Measurements from ENCODE around the gene NHLH1.
"Not testable (repeated sequence)": the region's sequence is repeated elsewhere in the genome, so short reads cannot be mapped to it uniquely, and the experiment has no call there.

Gene NHLH1

DNA sequence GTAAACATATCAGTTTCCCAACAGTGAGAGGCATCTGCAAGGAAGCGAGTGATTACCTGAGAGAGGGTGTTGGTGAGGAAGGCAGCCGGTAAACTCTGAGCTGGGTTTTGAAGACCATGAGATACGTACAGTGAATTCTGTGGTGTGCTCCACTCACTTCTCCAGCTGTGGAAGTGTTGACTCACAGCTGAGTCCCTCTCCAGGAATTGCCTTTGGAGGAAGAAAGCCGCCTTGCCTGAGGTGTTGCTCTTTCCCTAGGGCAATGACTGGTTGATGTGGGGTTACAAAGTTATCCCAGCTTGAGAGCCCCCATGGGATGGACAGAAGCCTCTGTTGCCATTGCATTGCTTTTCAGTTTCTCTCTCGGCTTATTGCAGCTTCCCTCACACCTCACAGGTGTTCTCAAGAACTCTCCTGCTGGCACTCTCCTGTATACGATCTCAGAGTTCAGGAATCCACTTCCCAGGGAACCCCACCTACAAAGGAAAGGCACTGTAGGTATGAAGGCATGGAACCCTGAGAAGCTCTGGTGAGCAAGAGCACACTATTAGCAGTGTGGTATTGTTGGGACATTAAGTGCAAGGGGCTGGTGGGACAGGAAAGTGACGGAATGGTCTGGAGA is 10.8 kb downstream of the NHLH1 start:
- H3F3A ChIP-seq (ENCODE audit: insufficient read depth, low read length), result no peaks in the 10 kb centered on the region
- H3K4me3 ChIP-seq (ENCODE audit: low read depth, low read length, poor library complexity, severe bottlenecking), result no peak overlapping the region
- H3K9ac ChIP-seq (ENCODE audit: low read length), result no peak overlapping the region
- no peaks in the 10 kb centered on the region for H3K27me3 ChIP-seq (ENCODE audit: insufficient read depth, low read length)
- H3K4me1 ChIP-seq (ENCODE audit: insufficient read depth, low read length, severe bottlenecking), result peaks cover 16% of the 10 kb centered on the region
- no peaks in the 10 kb centered on the region for H3K9me2 ChIP-seq (ENCODE audit: low read depth, low read length)
- no peak overlapping the region for H2AFZ ChIP-seq (ENCODE audit: low read length)
- no peaks in the 10 kb centered on the region for H4K20me1 ChIP-seq (ENCODE audit: insufficient read depth, low read length)
- no peaks in the 10 kb centered on the region for H3K79me2 ChIP-seq (ENCODE audit: insufficient read depth, low read length)
- no peak overlapping the region for H3K27ac ChIP-seq (ENCODE audit: low read depth, low read length, poor library complexity, severe bottlenecking)
- no peaks in the 10 kb centered on the region for H3K9me3 ChIP-seq (ENCODE audit: low read length)
- H3K4me2 ChIP-seq (ENCODE audit: low read length), result no peak overlapping the region
- TF ChIP-seq CTCF (IDR thresholded peaks at IDR 0.05; ENCODE audit: low read length), result no peak
- TF ChIP-seq EZH2 (IDR thresholded peaks at IDR 0.05; ENCODE audit: borderline replicate concordance, low read length), result no peak
- no peaks in the 10 kb centered on the region for H3K36me3 ChIP-seq (ENCODE audit: insufficient read depth, low read length)

- H3K27me3 ChIP-seq (ENCODE audit: insufficient read depth, low read length); H4K20me1 ChIP-seq (ENCODE audit: insufficient read depth, low read length); H3K9me2 ChIP-seq (ENCODE audit: low read depth, low read length); H3K4me1 ChIP-seq (ENCODE audit: insufficient read depth, low read length, severe bottlenecking); H3K36me3 ChIP-seq (ENCODE audit: insufficient read depth, low read length); H3K27ac ChIP-seq (ENCODE audit: low read depth, low read length, poor library complexity, severe bottlenecking); H3K9me3 ChIP-seq (ENCODE audit: low read length); H3K9ac ChIP-seq (ENCODE audit: low read length); H2AFZ ChIP-seq (ENCODE audit: low read length); H3K4me3 ChIP-seq (ENCODE audit: low read depth, low read length, poor library complexity, severe bottlenecking); H3K79me2 ChIP-seq (ENCODE audit: insufficient read depth, low read length); H3F3A ChIP-seq (ENCODE audit: insufficient read depth, low read length); H3K4me2 ChIP-seq (ENCODE audit: low read length): not testable (repeated sequence)
Measured at GRCh38 chr1:160384812-160385211, 17.9 kb downstream of the NHLH1 start.

- H3K4me3 ChIP-seq (ENCODE audit: low read depth, low read length, poor library complexity, severe bottlenecking); H3K9me3 ChIP-seq (ENCODE audit: low read length); H4K20me1 ChIP-seq (ENCODE audit: insufficient read depth, low read length); H3K4me1 ChIP-seq (ENCODE audit: insufficient read depth, low read length, severe bottlenecking); H3K27me3 ChIP-seq (ENCODE audit: insufficient read depth, low read length); H3F3A ChIP-seq (ENCODE audit: insufficient read depth, low read length); H3K9me2 ChIP-seq (ENCODE audit: low read depth, low read length); H2AFZ ChIP-seq (ENCODE audit: low read length); H3K9ac ChIP-seq (ENCODE audit: low read length); H3K36me3 ChIP-seq (ENCODE audit: insufficient read depth, low read length); H3K79me2 ChIP-seq (ENCODE audit: insufficient read depth, low read length); H3K4me2 ChIP-seq (ENCODE audit: low read length); H3K27ac ChIP-seq (ENCODE audit: low read depth, low read length, poor library complexity, severe bottlenecking): not testable (repeated sequence)
Measured at GRCh38 chr1:160388406-160388805, 21.5 kb downstream of the NHLH1 start.

GRCh38 chr1:160394673-160395072 is 27.8 kb downstream of the NHLH1 start:
- H4K20me1 ChIP-seq (ENCODE audit: insufficient read depth, low read length), result no peaks in the 10 kb centered on the region
- TF ChIP-seq CTCF (IDR thresholded peaks at IDR 0.05; ENCODE audit: low read length) (no peak), EZH2 (IDR thresholded peaks at IDR 0.05; ENCODE audit: borderline replicate concordance, low read length) (no peak)
- no peak overlapping the region for H3K9ac ChIP-seq (ENCODE audit: low read length)
- H3K9me3 ChIP-seq (ENCODE audit: low read length), result no peaks in the 10 kb centered on the region
- H3K27ac ChIP-seq (ENCODE audit: low read depth, low read length, poor library complexity, severe bottlenecking), result no peak overlapping the region
- H3K9me2 ChIP-seq (ENCODE audit: low read depth, low read length), result no peaks in the 10 kb centered on the region
- H3K4me2 ChIP-seq (ENCODE audit: low read length), result no peak overlapping the region
- H2AFZ ChIP-seq (ENCODE audit: low read length), result no peak overlapping the region
- no peaks in the 10 kb centered on the region for H3K27me3 ChIP-seq (ENCODE audit: insufficient read depth, low read length)
- H3K79me2 ChIP-seq (ENCODE audit: insufficient read depth, low read length), result no peaks in the 10 kb centered on the region
- no peak overlapping the region for H3K4me3 ChIP-seq (ENCODE audit: low read depth, low read length, poor library complexity, severe bottlenecking)
- no peaks in the 10 kb centered on the region; the same call in 1 of the 2 replicates for H3F3A ChIP-seq (ENCODE audit: insufficient read depth, low read length)
- no peaks in the 10 kb centered on the region for H3K4me1 ChIP-seq (ENCODE audit: insufficient read depth, low read length, severe bottlenecking)
- H3K36me3 ChIP-seq (ENCODE audit: insufficient read depth, low read length), result no peaks in the 10 kb centered on the region; the same call in 1 of the 2 replicates

All from OCI-LY1 (cell line).